Activated CD4-positive, alpha-beta memory T cell treated with anti-CD3 and anti-CD28 coated beads, Interleukin-2, amount 10 ng/mL, durations not matched to agents 7 days and 5 days (primary cell): ENCODE data around the gene KIAA0232. TPM values are rescaled to one million over a fixed set of nuclear protein-coding genes. Genes with fewer than 3 reads are reported as not detected.

ENCODE experiments used
- CTCF ChIA-PET: fragments of 350-600 bp; sonication (Branson Sonifier 250); formaldehyde crosslinking; loops from one replicate; lab custom pipeline; 2021; ENCODE audit warnings: antibody characterized with exemption, inconsistent platforms; lab: Charles Lee
- POLR2A ChIA-PET: fragments of 350-600 bp; sonication (Branson Sonifier 250); formaldehyde crosslinking; loops from one replicate; lab custom pipeline; 2021; ENCODE audit warnings: antibody characterized with exemption; lab: Charles Lee
- DNase-seq: peaks from one replicate; pipeline ENCODE4 v3.0.0-alpha.2; 2020
- H3K27ac Mint-ChIP-seq: one replicate; pipeline ENCODE4 v1.8.0; 2021; ENCODE audit warnings: mild to moderate bottlenecking, mixed read lengths
- H3K27me3 Mint-ChIP-seq: one replicate; pipeline ENCODE4 v1.8.0; 2021; ENCODE audit warnings: mixed read lengths
- H3K36me3 Mint-ChIP-seq: one replicate; pipeline ENCODE4 v1.8.0; 2021; ENCODE audit warnings: low read depth, mixed read lengths
- H3K4me1 Mint-ChIP-seq: one replicate; pipeline ENCODE4 v1.8.0; 2021; ENCODE audit warnings: mixed read lengths
- H3K4me3 Mint-ChIP-seq: one replicate; pipeline ENCODE4 v1.8.0; 2021; ENCODE audit warnings: mild to moderate bottlenecking, mixed read lengths
- H3K9me3 Mint-ChIP-seq: one replicate; pipeline ENCODE4 v1.8.0; 2021; ENCODE audit warnings: mixed read lengths
- total RNA-seq, 2 experiments: library from RNA; stranded (reverse); gene quantifications; one replicate each; pipeline ENCODE4 v1.2.3, GENCODE V29; 2021

KIAA0232 gene
- total RNA-seq, 2 experiments from 2014 or later = 23.2 to 24.1 TPM

GRCh38 chr4:6926681-6927478 is 144.4 kb downstream of the KIAA0232 start:
- Mint-ChIP-seq H3K4me1 (peaks cover 62% of the 10 kb centered on the region), H3K36me3 (peaks cover 69% of the 10 kb centered on the region), H3K4me3 (peak overlapping the region; percentile 53), H3K9me3 (no peaks in the 10 kb centered on the region), H3K27me3 (no peaks in the 10 kb centered on the region), H3K27ac (peak overlapping the region; percentile 70)
- ChIA-PET POLR2A (interaction anchor here (0.9 to 7.6 kb wide), 11 partner anchors 8 to 141 kb away, joined by 3 to 79 read pairs (median 4); partner anchors contain the start of genes GRPEL1 and TBC1D14), CTCF (interaction anchor here (0.7 to 2.7 kb wide), 15 partner anchors 9 to 143 kb away, joined by 3 to 14 read pairs (median 5); partner anchors contain the start of genes GRPEL1 and TBC1D14)
- DNase-seq = peak; percentile 76

DNA sequence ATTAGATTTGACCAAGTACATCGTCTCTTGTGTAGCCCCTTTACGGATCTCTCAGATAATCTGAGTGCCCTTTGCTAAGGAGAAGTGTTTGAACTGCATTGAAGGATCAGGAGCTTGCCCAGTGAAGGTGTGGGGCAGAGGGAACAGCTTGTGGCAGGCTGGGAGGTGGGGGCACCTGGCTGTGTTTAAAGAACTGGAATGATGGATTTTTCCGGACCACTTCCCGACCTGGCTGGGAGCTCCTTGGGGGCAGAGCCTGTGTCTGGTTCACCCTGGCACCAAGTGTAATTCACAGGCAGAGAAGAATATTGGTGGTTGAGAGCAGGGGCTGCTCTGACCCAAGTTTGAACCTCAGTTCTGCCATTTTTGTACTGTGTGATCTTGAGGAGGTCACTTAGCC is 145.6 kb downstream of the KIAA0232 start:
- CTCF ChIA-PET = interaction anchor here (1.0 to 2.7 kb wide), 4 partner anchors 14 to 29 kb away, joined by 3 to 9 read pairs (median 5); no protein-coding TSS in a partner anchor
- peaks cover 67% of the 10 kb centered on the region for H3K36me3 Mint-ChIP-seq
- H3K4me1 Mint-ChIP-seq = peaks cover 55% of the 10 kb centered on the region
- POLR2A ChIA-PET = interaction anchor here (1.5 to 7.6 kb wide), 5 partner anchors 10 to 60 kb away, joined by 4 to 79 read pairs (median 5); partner anchors contain the start of gene TBC1D14
- no peak overlapping the region for H3K4me3 Mint-ChIP-seq
- H3K27me3 Mint-ChIP-seq = no peaks in the 10 kb centered on the region
- no peak overlapping the region for H3K27ac Mint-ChIP-seq
- no peaks in the 10 kb centered on the region for H3K9me3 Mint-ChIP-seq
- no peak for DNase-seq

GRCh38 chr4:6929339-6929811 is 146.8 kb downstream of the KIAA0232 start:
- POLR2A ChIA-PET = interaction anchor here (1.0 to 7.6 kb wide), 5 partner anchors 9 to 24 kb away, joined by 3 to 79 read pairs (median 5); partner anchors contain the start of gene TBC1D14

DNA sequence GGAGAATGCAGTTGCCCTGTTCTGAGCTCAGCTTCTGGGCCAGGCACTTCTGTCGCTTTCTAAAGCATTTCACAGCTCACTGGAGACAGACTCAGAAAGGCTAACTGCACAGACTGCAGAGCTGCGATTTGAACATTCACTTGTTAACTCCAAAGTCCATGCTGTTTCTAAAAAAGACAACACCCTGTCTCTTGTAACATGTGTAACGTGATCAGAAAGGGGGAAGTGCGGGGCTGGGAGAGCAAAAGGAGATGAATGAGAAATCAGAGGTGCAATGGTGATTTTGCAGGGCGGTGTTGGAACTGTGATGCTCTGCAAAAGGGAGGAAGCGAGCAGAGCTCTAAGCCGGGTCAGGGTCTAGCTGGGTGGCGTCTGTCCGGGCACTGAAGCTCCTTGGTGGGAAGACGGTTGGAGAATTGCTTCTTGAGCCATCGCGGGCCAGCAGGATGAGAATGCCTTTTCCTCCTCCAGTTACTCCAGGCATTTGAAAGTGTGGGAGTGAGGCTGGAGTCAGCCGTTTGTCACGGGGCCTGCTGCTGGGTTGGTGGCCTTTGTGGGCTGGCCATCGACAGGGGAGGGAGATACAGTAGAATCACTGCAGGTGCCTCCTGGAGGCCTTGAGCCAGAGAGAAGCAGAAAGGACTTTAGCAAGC is 147.4 kb downstream of the KIAA0232 start:
- Mint-ChIP-seq H3K27me3 (no peaks in the 10 kb centered on the region), H3K27ac (no peak overlapping the region), H3K36me3 (peaks cover 61% of the 10 kb centered on the region), H3K9me3 (peaks cover 2% of the 10 kb centered on the region), H3K4me3 (no peak overlapping the region), H3K4me1 (peaks cover 56% of the 10 kb centered on the region)
- no peak for DNase-seq
- ChIA-PET POLR2A (interaction anchor here (1.0 to 7.6 kb wide), 5 partner anchors 8 to 26 kb away, joined by 3 to 79 read pairs (median 5); partner anchors contain the start of gene TBC1D14), CTCF (no interaction called here)

More at GRCh38 chr4:6929339-6929811, 146.8 kb downstream of the KIAA0232 start:
- no peak for DNase-seq
- CTCF ChIA-PET = interaction anchor here (1.0 kb wide), 1 partner anchor 12 kb away, joined by 3 read pairs; no protein-coding TSS in a partner anchor
- peaks cover 66% of the 10 kb centered on the region for H3K36me3 Mint-ChIP-seq
- no peak overlapping the region for H3K27ac Mint-ChIP-seq
- H3K9me3 Mint-ChIP-seq = peaks cover 2% of the 10 kb centered on the region
- no peaks in the 10 kb centered on the region for H3K27me3 Mint-ChIP-seq
- no peak overlapping the region for H3K4me3 Mint-ChIP-seq
- H3K4me1 Mint-ChIP-seq = peaks cover 59% of the 10 kb centered on the region

DNA sequence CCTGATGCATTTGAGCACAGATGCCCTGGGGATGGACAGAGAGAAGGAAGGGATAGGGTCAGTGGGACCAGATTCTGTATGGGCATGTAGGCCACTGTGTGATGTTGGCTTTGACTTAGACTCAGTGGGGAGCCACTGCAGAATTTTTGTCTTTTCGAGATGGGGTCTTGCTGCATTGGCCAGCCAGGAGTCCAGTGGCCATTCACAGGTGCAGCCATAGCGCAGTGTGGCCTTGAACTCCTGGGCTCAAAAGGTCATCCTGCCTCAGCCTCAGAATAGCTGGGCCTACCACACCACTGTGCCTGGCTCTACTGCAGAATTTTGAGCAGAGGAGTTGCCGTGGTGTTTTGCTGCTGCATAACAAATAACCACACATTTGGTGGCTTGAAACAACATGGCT is 149.9 kb downstream of the KIAA0232 start:
- H3K36me3 Mint-ChIP-seq = peaks cover 57% of the 10 kb centered on the region
- DNase-seq = no peak
- H3K27me3 Mint-ChIP-seq = no peaks in the 10 kb centered on the region
- CTCF ChIA-PET = no interaction called here
- H3K4me3 Mint-ChIP-seq = no peak overlapping the region
- H3K27ac Mint-ChIP-seq = no peak overlapping the region
- POLR2A ChIA-PET = no interaction called here
- H3K9me3 Mint-ChIP-seq = peaks cover 2% of the 10 kb centered on the region
- H3K4me1 Mint-ChIP-seq = peaks cover 40% of the 10 kb centered on the region

DNA sequence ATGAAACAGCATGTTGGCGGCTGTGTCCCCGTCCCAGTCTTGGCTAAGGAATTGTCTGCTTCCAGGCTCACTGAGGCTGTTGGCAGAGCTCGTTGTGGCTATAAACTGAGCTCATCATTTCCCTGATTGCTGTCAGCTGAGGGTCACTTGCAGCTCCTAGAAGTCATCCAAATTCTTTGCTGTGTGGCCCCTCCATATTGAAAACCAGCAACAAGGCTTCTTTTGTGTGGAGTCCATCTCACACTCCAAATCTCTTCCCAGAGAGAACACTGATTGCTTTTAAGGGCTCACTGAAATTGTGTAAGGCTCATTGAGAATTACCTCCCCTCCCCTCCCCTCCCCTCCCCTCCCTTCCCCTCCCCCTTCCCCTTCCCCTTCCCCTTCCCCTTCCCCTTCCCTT is 150.4 kb downstream of the KIAA0232 start:
- H3K27me3 Mint-ChIP-seq = no peaks in the 10 kb centered on the region
- H3K27ac Mint-ChIP-seq = no peak overlapping the region
- CTCF ChIA-PET = no interaction called here
- POLR2A ChIA-PET = no interaction called here
- H3K4me1 Mint-ChIP-seq = peaks cover 38% of the 10 kb centered on the region
- H3K4me3 Mint-ChIP-seq = no peak overlapping the region
- H3K9me3 Mint-ChIP-seq = peaks cover 2% of the 10 kb centered on the region
- no peak for DNase-seq
- peaks cover 58% of the 10 kb centered on the region for H3K36me3 Mint-ChIP-seq

Other genes starting within 250 kb of the KIAA0232 start
- 10 to 100 TPM; 34.8 to 36.3 TPM for gene MAN2B2, start 207.5 kb upstream of the KIAA0232 start, total RNA-seq
- 100 to 1,000 TPM; 142 to 144 TPM for gene MRFAP1, start 142.0 kb upstream of the KIAA0232 start, total RNA-seq
- gene S100P, start 88.8 kb upstream of the KIAA0232 start, total RNA-seq = 100 to 1,000 TPM; 165 to 176 TPM
- gene MRFAP1L1, start 72.9 kb upstream of the KIAA0232 start, total RNA-seq = 10 to 100 TPM; 81.9 to 83.1 TPM
- 10 to 100 TPM; 22.9 to 23.2 TPM for gene BLOC1S4, start 66.6 kb upstream of the KIAA0232 start, total RNA-seq
- 10 to 100 TPM; 53.7 to 55.3 TPM for gene TBC1D14, start 127.1 kb downstream of the KIAA0232 start, total RNA-seq